Measurements from ENCODE around the gene MGAT3. TPM values are rescaled to one million over a fixed set of nuclear protein-coding genes. Genes with fewer than 3 reads are reported as not detected.
A peak's percentile ranks its signal among the peaks of the same experiment; 100 is the strongest.

Gene MGAT3
- total RNA-seq, 4 donors from 2014 or later, result 0.55 to 1.0 (median 0.59) TPM

DNA sequence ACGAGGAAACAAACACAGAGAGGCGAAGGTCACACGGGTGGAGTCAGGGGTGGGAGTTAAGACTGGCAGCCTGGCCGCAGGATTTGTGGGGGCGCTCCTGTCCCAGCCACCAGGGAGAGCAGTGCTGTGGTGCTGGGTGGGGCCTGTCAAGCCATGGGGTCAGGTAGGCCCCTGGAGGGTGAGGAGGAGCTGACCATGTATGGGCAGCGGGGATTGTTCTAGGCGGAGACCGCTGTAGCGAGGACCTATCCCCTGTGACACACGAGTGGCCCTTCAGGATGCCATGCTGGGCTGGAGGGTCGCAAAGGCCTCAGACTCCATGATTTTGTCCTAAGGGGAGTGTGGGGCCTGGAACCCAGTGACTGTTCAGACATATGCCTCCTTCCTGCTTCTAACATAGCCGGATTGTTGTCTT, 77.3 kb downstream of the MGAT3 start:
- in situ Hi-C loops (cut with MboI; ENCODE audit: low sequenced_read_pairs in 4 of 4), result loop anchor here in 3 of 4 donors (10.0 to 25.0 kb wide), 5 partner anchors 129 to 828 kb away; partner anchors contain the start of genes ADSL (in 2 of the 3) and SGSM3 (in 1 of the 3)
- no peak for ATAC-seq
- H3K27me3 ChIP-seq, result no peaks in the 10 kb centered on the region
- no peak for DNase-seq
- TF ChIP-seq CTCF (IDR thresholded peaks at IDR 0.05 in 4 of 5, conservative IDR thresholded peaks at IDR 0.05 in 1 of 5) (no peak), POLR2A (IDR thresholded peaks at IDR 0.05) (no peak)
- no peaks in the 10 kb centered on the region for H3K9me3 ChIP-seq
- no peak overlapping the region for H3K4me3 ChIP-seq
- no peak overlapping the region for H3K27ac ChIP-seq
- peaks cover 29 to 31% of the 10 kb centered on the region in 2 donors for H3K4me1 ChIP-seq
- intact Hi-C loops (cut with DNase I; ENCODE audit: low total_unique reads), result loop anchor here (5.0 kb wide), 3 partner anchors 382 to 813 kb away; partner anchors contain the start of genes ADSL and CBX7
- peaks cover 0 to 5% of the 10 kb centered on the region in 2 donors for H3K36me3 ChIP-seq

GRCh38 chr22:39534591-39535356, 78.0 kb downstream of the MGAT3 start:
- Histone ChIP-seq H3K9me3 (no peaks in the 10 kb centered on the region), H3K4me3 (no peak overlapping the region), H3K36me3 (peaks cover 0 to 5% of the 10 kb centered on the region in 2 donors), H3K27me3 (no peaks in the 10 kb centered on the region), H3K4me1 (peaks cover 22 to 24% of the 10 kb centered on the region in 2 donors), H3K27ac (no peak overlapping the region)
- TF ChIP-seq POLR2A (IDR thresholded peaks at IDR 0.05) (no peak), CTCF (IDR thresholded peaks at IDR 0.05 in 4 of 5, conservative IDR thresholded peaks at IDR 0.05 in 1 of 5) (peak; percentile 77 to 95 (median 89))
- intact Hi-C loops (cut with DNase I; ENCODE audit: low total_unique reads) (loop anchor here (1.0 to 5.0 kb wide), 4 partner anchors 382 to 813 kb away; partner anchors contain the start of genes ADSL and CBX7), in situ Hi-C loops (cut with MboI; ENCODE audit: low sequenced_read_pairs in 4 of 4) (loop anchor here (5.0 to 25.0 kb wide), 6 partner anchors 130 to 828 kb away; partner anchors contain the start of genes ADSL (in 2 of the 4) and SGSM3 (in 1 of the 4))
- no peak for ATAC-seq
- peak in 1 of 2 donors; percentile 63 for DNase-seq

- peaks cover 16 to 21% of the 10 kb centered on the region in 2 donors for H3K4me1 ChIP-seq
- no peak overlapping the region for H3K4me3 ChIP-seq
- no peaks in the 10 kb centered on the region for H3K27me3 ChIP-seq
- in situ Hi-C loops (cut with MboI; ENCODE audit: low sequenced_read_pairs in 4 of 4) (loop anchor here (5.0 to 25.0 kb wide), 6 partner anchors 131 to 827 kb away; partner anchors contain the start of genes ADSL (in 2 of the 4) and SGSM3 (in 1 of the 4)), intact Hi-C loops (cut with DNase I; ENCODE audit: low total_unique reads) (loop anchor here (1.0 kb wide), 1 partner anchor 489 kb away; no protein-coding TSS in a partner anchor)
- TF ChIP-seq POLR2A (IDR thresholded peaks at IDR 0.05) (no peak), CTCF (IDR thresholded peaks at IDR 0.05 in 4 of 5, conservative IDR thresholded peaks at IDR 0.05 in 1 of 5) (no peak)
- no peak for DNase-seq
- peaks cover 0 to 5% of the 10 kb centered on the region in 2 donors for H3K36me3 ChIP-seq
- no peak overlapping the region for H3K27ac ChIP-seq
- ATAC-seq, result no peak
- H3K9me3 ChIP-seq, result no peaks in the 10 kb centered on the region
Measured at GRCh38 chr22:39535357-39535725, 78.5 kb downstream of the MGAT3 start.

DNA sequence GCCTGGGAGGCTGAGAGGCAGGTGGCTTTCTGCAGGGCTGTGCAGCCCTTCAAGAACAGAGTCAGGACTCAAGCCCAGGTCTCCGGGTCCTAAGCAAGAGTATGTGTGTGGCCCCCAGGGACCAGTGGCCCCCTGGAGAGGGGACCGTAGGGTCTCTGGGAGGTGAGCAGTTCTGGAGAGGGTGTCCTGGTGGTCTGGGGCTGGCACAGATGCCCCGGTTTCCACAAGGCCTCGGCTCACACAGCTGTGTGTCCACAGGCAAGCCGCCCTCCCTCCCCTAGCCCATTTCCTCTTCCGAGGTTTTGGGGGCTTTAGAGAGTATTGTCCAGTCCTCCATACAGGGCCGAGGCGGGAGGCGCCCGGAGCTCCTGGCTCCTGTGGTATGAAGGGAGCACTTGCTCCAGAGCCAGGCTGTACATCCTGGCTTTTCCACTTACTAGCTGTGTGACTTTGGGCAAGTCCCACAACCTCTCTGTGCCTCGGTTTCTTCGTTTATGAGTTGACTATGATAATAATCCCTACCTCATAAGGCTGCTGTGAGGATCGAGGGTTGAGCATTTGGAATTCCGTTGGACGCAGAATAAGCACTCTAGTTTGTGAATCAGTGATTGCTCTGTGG, 79.1 kb downstream of the MGAT3 start:
- H3K27ac ChIP-seq, result no peak overlapping the region
- ATAC-seq (no peak), DNase-seq (no peak)
- peaks cover 10 to 15% of the 10 kb centered on the region in 2 donors for H3K4me1 ChIP-seq
- intact Hi-C loops (cut with DNase I; ENCODE audit: low total_unique reads) (loop anchor here (1.0 kb wide), 1 partner anchor 488 kb away; no protein-coding TSS in a partner anchor), in situ Hi-C loops (cut with MboI; ENCODE audit: low sequenced_read_pairs in 4 of 4) (loop anchor here (5.0 to 25.0 kb wide), 6 partner anchors 131 to 826 kb away; partner anchors contain the start of genes ADSL (in 2 of the 4) and SGSM3 (in 1 of the 4))
- peaks cover 0 to under 1% of the 10 kb centered on the region in 2 donors for H3K36me3 ChIP-seq
- no peaks in the 10 kb centered on the region for H3K9me3 ChIP-seq
- H3K4me3 ChIP-seq, result no peak overlapping the region
- H3K27me3 ChIP-seq, result no peaks in the 10 kb centered on the region
- TF ChIP-seq CTCF (IDR thresholded peaks at IDR 0.05 in 4 of 5, conservative IDR thresholded peaks at IDR 0.05 in 1 of 5), result no peak
- TF ChIP-seq POLR2A (IDR thresholded peaks at IDR 0.05), result no peak

Measured in gastrocnemius medialis (tissue), 4 donors.